ENCODE results near the gene NFE2L3.
"Not testable (repeated sequence)": the region's sequence is repeated elsewhere in the genome, so short reads cannot be mapped to it uniquely, and the experiment has no call there.

Gene NFE2L3

GRCh38 chr7:26187380-26188205, 35.6 kb downstream of the NFE2L3 start:
- peak; percentile 58 for DNase-seq

GRCh38 chr7:26188206-26188956, 36.4 kb downstream of the NFE2L3 start:
- peak; percentile 54 for DNase-seq

- no peak for DNase-seq
Observed at GRCh38 chr7:26188957-26189541, 37.1 kb downstream of the NFE2L3 start.

GRCh38 chr7:26189697-26190096, 37.7 kb downstream of the NFE2L3 start:
- DNase-seq = no peak

GRCh38 chr7:26190417-26190869, 38.4 kb downstream of the NFE2L3 start:
- DNase-seq = no peak

GRCh38 chr7:26191233-26191973, 39.4 kb downstream of the NFE2L3 start:
- DNase-seq = no peak

- no peak for DNase-seq
Observed at GRCh38 chr7:26191974-26192479, 40.0 kb downstream of the NFE2L3 start.

GRCh38 chr7:26192485-26193087, 40.6 kb downstream of the NFE2L3 start:
- DNase-seq = no peak

GRCh38 chr7:26193432-26194207, 41.6 kb downstream of the NFE2L3 start:
- DNase-seq = no peak

- not testable (repeated sequence) for DNase-seq
Observed at GRCh38 chr7:26194764-26195163, 42.8 kb downstream of the NFE2L3 start.

- no peak for DNase-seq
Observed at GRCh38 chr7:26195182-26195581, 43.2 kb downstream of the NFE2L3 start.

- no peak for DNase-seq
Observed at GRCh38 chr7:26195867-26196657, 44.1 kb downstream of the NFE2L3 start.

GRCh38 chr7:26197153-26198115, 45.4 kb downstream of the NFE2L3 start:
- no peak for DNase-seq

- peak; percentile 37 for DNase-seq
Observed at GRCh38 chr7:26198133-26198780, 46.3 kb downstream of the NFE2L3 start.

- no peak for DNase-seq
Observed at GRCh38 chr7:26198781-26199169, 46.8 kb downstream of the NFE2L3 start.

GRCh38 chr7:26199301-26200037, 47.5 kb downstream of the NFE2L3 start:
- peak; percentile 71 for DNase-seq

GRCh38 chr7:26200038-26200443, 48.0 kb downstream of the NFE2L3 start:
- DNase-seq = peak; percentile 71
